ENCODE measurements around the gene ABCB6.
A peak's percentile ranks its signal among the peaks of the same experiment; 100 is the strongest.
"Not testable (repeated sequence)": the region's sequence is repeated elsewhere in the genome, so short reads cannot be mapped to it uniquely, and the experiment has no call there.

Gene ABCB6

GRCh38 chr2:219218732-219219701 lies at the start of gene ABCB6:
ABCB6 (minus strand) TSS chr2:219218958; CDS start chr2:219218673, 285 bp downstream.
- DNase-seq: peak; percentile 95

DNA sequence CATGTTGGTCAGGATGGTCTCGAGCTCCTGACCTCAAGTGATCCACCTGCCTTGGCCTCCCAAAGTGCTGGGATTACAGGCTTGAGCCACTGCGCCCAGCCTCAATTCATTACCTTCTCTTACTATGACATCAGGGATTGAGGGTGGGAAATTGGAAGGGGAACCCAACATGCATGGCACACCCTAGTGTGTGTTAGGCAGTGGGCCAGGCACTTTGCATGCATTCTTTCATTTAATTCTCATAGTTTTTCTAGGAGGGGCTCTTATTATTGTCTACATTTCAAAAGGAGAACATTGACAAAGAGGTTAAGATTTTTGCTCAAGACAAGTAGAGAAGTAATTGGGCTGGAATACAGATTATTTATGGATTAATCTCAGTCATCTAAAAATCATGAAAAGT lies 49.5 kb upstream of the ABCB6 start:
- no peak for DNase-seq

DNA sequence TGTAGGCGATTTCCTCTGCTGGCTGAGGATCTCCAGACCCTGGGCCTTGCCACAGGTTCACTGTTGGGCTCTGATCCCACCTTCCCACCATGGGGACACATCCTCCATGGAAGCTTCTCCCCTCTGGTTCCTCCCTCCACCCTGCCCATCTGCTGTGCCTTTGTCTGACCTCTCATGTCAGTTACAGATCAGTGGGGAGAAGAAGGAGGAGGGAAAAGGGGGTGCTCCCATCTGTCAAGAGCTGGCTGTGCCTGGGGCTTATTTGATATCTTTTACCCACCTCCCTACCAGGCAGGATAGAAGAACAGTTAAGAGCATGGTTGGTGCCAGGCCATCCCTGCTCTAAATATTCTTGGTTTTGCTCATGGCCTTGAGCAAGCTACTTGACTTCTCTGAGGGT lies 48.1 kb upstream of the ABCB6 start:
- DNase-seq: peak; percentile 47

DNA sequence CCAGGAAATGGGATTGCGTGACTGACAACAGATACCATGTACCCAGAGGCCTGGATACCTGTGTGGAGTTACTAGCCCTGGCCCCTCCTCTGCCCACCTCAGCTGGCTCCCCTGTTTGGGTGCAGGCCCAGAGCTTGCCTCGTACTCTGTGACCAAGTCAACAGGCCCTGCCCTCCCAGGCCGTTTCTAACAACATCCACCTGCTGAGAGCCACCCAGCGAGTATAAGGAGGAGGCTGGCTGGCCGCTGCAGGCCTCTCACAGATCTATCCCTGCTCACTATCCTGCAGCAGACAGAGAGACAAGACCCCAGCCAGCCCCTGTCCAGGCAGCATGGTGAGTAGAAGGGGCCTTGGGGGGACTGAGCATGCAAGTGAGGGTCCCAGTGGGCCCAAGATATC lies 47.5 kb upstream of the ABCB6 start:
- no peak for DNase-seq

DNA sequence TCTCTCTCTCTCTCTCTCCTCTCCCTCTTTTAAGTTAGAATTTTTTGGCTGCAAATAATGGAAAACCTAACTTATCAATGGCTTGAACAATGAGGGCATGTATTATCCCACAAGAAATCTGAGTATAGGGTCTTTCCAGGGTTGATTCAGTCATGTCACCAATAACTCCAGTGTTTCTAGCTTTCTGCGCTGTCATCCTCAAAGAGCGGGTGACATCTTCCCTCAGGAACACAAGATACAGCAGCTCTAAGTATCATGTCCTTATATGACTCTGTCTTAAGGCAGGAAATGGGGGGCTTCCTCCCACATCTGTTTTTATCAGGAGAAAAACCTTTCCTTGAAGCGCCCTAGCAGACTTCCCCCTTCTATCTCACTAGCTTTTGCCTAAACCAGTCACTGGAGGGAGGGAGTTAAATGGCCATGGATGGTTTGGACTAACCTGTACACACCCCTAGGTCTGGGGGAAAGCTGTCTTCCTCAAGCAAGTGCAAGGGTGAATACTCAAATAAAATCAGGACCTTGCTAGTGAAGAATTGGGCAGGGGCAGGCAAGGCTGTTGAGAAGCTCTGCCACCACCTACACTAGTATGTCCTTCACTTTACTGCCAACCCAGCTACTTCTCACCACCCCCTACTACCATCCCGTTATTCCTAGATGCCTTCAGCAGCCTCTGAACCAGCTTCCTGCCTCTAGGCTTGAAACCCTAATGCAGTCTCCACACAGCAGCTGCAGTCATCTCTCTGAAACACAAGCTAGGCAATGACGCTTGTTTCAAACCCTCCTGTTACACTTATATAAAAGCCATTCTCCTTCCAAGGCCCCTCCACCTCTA lies 42.5 kb upstream of the ABCB6 start:
- DNase-seq: no peak

- DNase-seq: not testable (repeated sequence)
Measured at GRCh38 chr2:219258942-219259341, 40.2 kb upstream of the ABCB6 start.

DNA sequence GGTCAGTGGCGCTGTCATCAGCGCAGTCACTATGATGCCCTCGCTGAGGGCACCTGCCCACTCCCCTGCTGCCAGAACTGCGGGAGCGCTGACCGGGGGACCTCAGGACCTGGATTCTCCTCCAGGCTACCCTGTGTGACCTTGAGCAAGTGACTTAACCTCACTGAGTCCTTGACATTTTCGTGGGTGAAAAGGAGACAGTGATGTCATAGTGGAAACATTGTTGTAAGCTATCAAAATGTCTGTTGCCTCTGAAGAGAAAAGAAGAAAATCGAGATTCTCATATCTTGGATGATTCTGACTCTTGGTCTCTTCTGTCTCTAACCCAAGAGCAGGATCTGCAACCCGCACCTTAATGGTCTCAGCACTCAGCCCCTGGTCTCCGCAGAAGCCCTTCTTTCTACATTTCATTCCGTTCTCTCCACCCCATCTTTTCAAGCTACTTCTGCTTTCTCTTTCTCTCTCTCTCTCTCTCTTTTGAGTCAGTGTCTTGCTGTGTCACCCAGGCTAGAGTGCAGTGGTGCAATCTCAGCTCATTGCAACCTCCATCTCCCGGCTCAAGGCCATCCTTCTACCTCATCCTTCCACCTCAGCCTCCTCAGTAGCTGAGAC lies 35.9 kb upstream of the ABCB6 start:
- no peak for DNase-seq

GRCh38 chr2:219253753-219254589 lies 35.2 kb upstream of the ABCB6 start, which contains the start of gene TUBA4A:
TUBA4A (minus strand) TSS chr2:219253918; CDS start chr2:219253858, 60 bp downstream.
- DNase-seq: peak; percentile 84

GRCh38 chr2:219252900-219253752 lies 34.4 kb upstream of the ABCB6 start, which contains the start of gene TUBA4B:
TUBA4B (plus strand) TSS chr2:219253243; CDS start chr2:219253408, 165 bp downstream.
- peak; percentile 53 for DNase-seq

- DNase-seq: no peak
Measured at GRCh38 chr2:219252570-219252899, 33.8 kb upstream of the ABCB6 start.

- no peak for DNase-seq
Measured at GRCh38 chr2:219252084-219252483, 33.3 kb upstream of the ABCB6 start.

- no peak for DNase-seq
Measured at GRCh38 chr2:219251656-219252055, 32.9 kb upstream of the ABCB6 start.

DNA sequence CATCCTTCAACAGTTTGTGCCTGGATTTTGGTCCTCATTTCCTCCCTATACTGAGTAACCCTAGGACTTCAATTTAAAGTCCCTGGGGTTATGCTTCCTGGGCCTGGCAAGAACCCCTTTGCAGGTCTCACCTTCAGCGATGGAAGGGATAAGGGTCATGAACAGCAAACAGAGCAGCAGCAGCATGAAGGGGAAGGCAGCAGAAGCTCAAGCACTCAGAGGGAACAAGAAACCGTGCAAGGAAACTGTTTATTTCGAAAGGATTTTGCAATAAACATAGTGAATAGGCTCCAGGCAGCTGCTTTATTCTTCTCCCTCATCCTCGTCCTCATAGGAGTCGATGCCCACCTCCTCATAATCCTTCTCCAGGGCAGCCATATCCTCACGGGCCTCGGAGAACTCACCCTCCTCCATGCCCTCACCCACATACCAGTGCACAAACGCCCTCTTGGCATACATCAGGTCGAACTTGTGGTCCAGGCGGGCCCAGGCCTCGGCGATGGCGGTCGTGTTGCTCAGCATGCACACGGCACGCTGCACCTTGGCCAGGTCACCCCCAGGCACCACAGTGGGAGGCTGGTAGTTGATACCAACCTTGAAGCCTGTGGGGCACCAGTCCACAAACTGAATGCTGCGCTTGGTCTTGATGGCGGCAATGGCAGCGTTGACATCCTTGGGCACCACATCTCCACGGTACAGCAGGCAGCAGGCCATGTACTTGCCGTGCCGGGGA lies 31.5 kb upstream of the ABCB6 start:
- no peak for DNase-seq

DNA sequence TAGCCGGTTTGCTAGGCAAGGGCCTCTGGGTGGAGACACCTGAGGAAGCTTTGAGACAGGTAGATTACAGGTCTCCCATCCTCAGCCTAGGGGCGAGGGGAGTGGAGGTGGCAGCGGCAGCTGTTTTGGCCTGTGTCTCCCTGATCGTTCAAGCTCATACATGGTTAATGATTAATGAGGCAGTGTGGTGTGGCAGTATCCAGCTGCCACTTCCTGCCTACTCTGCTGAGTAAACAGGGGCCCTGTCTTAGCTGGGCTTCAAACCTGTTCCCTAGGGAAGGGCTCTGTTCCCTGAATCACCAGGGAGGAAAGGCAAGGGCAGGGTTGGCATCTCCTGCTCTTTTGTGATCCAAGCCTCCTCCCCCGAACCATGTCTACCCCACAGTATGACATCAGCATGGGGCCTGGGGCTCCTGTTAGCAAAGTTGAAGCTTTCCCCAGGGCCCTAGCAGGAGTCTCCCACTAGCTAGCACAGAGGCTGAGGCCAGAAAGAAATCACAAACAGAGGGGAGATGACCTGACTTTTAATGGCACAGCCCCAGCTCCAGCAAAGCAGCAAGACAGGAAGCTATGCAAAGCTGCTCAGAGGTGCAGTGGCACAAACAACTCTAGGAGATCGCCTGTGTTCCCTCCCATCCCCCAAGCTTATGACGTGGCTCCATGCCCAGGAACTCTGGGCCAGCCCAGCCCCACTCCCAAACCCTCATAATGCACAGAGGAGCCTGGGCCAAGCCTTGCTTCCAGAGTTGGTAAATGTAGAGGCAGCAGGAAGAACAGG lies 30.6 kb upstream of the ABCB6 start:
- DNase-seq: peak; percentile 91

- DNase-seq: no peak
Measured at GRCh38 chr2:219248845-219249202, 30.1 kb upstream of the ABCB6 start.

- DNase-seq: no peak
Measured at GRCh38 chr2:219247678-219248642, 29.2 kb upstream of the ABCB6 start.

DNA sequence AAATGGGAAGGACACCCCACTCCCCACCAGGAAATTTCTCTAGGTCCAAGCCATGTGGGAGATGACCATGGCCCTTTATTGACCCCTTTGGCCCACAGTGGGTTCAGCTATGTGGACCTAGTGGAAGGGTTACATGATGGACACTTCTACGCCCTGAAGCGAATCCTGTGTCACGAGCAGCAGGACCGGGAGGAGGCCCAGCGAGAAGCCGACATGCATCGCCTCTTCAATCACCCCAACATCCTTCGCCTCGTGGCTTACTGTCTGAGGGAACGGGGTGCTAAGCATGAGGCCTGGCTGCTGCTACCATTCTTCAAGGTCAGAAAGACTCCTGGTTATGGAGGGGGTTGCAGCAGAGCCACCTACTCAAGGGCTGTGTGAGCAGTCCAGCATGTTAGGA lies 27.8 kb upstream of the ABCB6 start:
- no peak for DNase-seq

DNA sequence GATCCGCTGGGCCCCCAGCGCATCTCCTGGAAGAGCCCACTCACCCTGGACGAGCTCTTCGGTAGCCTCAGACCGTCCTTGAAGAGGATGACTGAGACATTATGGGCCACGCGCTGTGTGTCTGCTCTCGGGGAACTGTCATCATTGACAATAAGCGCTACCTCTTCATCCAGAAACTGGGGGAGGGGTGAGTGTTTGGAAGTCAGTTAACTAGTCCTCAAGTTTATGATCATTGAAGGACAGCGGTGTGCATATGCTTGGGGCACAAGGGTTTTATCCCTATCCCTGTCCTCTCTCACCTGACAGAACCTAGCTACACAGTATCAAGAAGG lies 27.1 kb upstream of the ABCB6 start:
- no peak for DNase-seq

Measured in NCI-H2171 (cell line).